ENCODE measurements around the gene FHAD1.

- no peak for TF ChIP-seq CTCF (IDR thresholded peaks at IDR 0.05)
- TF ChIP-seq POLR2A (IDR thresholded peaks at IDR 0.05), result peak in 1 of 2 donors; percentile 20
Measured at GRCh38 chr1:15345705-15346345, 98.8 kb downstream of the FHAD1 start.

All from Peyer's patch (tissue), 4 donors.